PFSK-1 (cell line): Measurements from ENCODE around the gene MBNL2.

Experiments used
- FOXP2 ChIP-seq: optimal IDR thresholded peaks from 2 replicates; pipeline ENCODE3; 2011; ENCODE audit warnings: borderline replicate concordance, control low read depth, inconsistent platforms; ENCODE audit not compliant: insufficient read depth; ENCODE audit errors: extremely low read length, extremely low read depth
- POLR2AphosphoS5 ChIP-seq: IDR thresholded peaks from 2 replicates; pipeline ENCODE4 v1.6.1; 2012; ENCODE audit warnings: low read depth, mild to moderate bottlenecking, control low read depth, low read length, moderate library complexity
- SIN3A ChIP-seq: IDR thresholded peaks from 2 replicates; pipeline ENCODE4 v1.6.1; 2012; ENCODE audit warnings: mild to moderate bottlenecking, low read length, moderate library complexity, borderline replicate concordance; ENCODE audit not compliant: insufficient read depth
- TAF1 ChIP-seq: IDR thresholded peaks from 2 replicates; pipeline ENCODE4 v1.6.1; 2012; ENCODE audit warnings: low read length, control low read depth, borderline replicate concordance; ENCODE audit not compliant: insufficient read depth
- TF ChIP-seq, protein P1 (sequence below), 2 experiments: IDR thresholded peaks; 2 replicates each; pipeline versions ENCODE4 v1.6.1 to v1.8.0; 2011 to 2012; ENCODE audit warnings: low read depth in 2 of 2, low read length in 2 of 2, control low read depth in 1 of 2, inconsistent platforms in 1 of 2, mild to moderate bottlenecking in 1 of 2, moderate library complexity in 1 of 2; ENCODE audit not compliant: insufficient read depth in 1 of 2

Gene MBNL2

DNA sequence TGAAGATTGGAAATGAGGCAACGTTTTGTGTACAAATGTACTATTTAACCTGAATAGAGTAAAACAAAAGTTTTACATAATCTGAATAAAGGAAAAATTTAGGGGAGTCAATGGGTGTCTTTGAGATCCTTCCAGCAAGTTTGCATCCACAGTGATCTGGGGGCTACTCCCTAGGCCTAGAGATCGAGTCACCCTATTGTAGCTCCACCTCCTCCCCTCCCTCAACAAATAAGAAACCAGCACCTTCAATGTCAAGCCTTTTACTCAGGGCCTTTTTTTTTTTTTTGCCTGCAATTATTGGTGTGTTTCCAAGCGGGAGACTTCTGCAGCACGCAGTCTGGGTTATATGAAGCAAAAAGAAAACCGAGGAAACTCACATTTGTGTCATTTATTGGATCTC, 195.6 kb downstream of the MBNL2 start:
- TF ChIP-seq FOXP2, result no peak
- no peak for TF ChIP-seq TAF1
- no peak for TF ChIP-seq POLR2AphosphoS5
- TF ChIP-seq, protein P1, sequence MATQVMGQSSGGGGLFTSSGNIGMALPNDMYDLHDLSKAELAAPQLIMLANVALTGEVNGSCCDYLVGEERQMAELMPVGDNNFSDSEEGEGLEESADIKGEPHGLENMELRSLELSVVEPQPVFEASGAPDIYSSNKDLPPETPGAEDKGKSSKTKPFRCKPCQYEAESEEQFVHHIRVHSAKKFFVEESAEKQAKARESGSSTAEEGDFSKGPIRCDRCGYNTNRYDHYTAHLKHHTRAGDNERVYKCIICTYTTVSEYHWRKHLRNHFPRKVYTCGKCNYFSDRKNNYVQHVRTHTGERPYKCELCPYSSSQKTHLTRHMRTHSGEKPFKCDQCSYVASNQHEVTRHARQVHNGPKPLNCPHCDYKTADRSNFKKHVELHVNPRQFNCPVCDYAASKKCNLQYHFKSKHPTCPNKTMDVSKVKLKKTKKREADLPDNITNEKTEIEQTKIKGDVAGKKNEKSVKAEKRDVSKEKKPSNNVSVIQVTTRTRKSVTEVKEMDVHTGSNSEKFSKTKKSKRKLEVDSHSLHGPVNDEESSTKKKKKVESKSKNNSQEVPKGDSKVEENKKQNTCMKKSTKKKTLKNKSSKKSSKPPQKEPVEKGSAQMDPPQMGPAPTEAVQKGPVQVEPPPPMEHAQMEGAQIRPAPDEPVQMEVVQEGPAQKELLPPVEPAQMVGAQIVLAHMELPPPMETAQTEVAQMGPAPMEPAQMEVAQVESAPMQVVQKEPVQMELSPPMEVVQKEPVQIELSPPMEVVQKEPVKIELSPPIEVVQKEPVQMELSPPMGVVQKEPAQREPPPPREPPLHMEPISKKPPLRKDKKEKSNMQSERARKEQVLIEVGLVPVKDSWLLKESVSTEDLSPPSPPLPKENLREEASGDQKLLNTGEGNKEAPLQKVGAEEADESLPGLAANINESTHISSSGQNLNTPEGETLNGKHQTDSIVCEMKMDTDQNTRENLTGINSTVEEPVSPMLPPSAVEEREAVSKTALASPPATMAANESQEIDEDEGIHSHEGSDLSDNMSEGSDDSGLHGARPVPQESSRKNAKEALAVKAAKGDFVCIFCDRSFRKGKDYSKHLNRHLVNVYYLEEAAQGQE (IDR thresholded peaks at IDR 0.05; ENCODE audit: insufficient read depth in 1 of 2, low read depth in 2 of 2, low read length in 2 of 2), result no peak
- no peak for TF ChIP-seq SIN3A

DNA sequence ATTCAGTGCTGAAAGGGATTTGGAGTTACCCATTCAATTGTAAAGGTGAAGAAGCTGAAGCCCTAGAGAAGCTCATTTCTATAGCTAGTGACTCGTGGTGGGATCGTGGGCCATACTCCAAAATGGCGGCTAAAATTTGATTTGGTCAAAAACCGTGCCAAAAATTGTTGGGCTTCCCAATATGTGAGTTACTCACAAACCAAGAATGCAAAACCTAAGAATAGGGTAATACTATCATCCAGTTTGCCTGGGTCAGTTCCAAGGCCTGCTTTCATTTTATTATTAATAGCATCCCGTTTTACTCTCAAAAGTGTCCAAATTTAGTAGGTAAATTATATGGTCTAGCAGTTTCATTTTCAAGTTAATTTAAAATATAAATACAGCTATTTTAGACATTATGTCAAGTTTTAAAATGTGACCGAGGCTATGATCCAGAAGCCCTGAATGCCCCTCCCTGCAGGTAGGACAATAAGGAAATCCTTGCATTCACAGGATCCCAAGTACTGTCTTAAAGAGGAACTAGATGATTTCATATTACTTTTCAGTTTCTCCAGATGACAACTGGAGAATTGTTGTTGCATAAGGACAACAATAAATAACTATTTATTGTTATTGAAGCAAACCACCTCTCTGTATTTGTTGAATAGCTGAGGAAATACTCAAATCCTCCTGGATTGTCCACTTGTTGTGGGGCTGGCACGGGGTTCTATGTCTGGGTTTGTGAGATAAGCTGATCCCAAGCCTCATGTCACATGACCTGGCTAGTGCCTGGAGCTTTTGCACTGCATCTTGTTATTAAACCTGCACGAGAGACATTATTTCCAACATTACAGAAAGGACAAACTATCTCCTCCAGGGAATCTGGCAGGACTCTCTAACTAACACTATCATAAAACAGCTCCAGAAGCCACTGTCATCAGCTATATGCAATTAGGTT, 200.3 kb downstream of the MBNL2 start:
- TF ChIP-seq TAF1 (no peak), FOXP2 (no peak), SIN3A (no peak), POLR2AphosphoS5 (no peak)
- TF ChIP-seq, protein P1 (IDR thresholded peaks at IDR 0.05; ENCODE audit: insufficient read depth in 1 of 2, low read depth in 2 of 2, low read length in 2 of 2), result no peak

DNA sequence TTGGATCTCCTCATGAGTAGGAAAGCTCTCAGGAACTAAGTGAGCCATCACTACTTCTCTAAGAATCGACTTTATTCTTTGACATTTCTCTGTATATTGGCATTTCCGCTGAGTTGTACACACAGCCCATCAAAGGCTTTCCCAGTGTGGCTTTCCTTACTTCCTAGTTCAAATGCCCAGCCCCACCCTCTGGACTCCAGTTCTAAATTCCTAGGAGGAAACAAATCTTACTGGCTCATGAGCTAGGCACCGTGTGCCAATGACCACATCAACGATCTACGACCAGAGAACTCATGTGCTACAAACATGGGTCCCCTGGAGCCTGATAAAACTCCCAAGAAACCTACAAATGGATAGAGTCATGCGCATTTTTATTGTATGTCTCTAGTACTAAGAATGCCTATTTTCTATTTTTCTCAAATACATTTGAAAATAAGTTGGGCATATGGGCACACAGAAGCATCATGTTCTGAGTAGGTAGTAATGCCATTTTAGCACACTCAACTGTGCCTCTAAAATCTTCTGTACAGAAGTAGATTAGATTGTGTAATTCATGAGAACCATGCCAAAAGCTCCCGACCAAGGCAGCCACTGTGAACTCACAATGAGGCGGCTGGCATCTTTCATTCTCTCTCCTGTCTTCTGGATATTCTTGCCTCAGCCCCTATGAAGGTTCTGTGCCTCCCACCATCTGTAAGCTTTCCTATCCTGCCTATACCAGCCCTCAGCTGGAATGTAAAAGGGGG, 201.3 kb downstream of the MBNL2 start:
- TF ChIP-seq SIN3A (no peak), POLR2AphosphoS5 (no peak)

DNA sequence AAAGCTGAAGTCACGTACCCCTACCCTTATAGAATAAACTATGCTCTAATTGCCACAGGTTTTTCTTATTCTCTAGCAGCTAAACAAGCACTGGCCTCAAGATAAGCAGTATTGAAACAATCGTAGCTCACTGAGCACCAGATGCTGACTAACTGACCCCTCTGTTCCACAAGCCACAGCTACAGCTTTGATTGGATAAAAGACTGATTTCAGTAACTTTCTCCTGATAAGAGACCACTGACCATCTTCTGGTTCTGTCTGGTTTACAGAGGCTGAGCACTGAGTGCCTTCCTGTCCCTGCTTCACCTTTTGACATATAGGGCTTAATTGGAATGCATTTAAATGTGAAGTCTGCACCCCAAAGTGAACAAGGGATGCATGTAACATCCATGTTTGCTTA, 203.5 kb downstream of the MBNL2 start:
- TF ChIP-seq, protein P1 (IDR thresholded peaks at IDR 0.05; ENCODE audit: insufficient read depth in 1 of 2, low read depth in 2 of 2, low read length in 2 of 2), result no peak
- TF ChIP-seq FOXP2 (no peak), POLR2AphosphoS5 (no peak), SIN3A (no peak), TAF1 (no peak)

DNA sequence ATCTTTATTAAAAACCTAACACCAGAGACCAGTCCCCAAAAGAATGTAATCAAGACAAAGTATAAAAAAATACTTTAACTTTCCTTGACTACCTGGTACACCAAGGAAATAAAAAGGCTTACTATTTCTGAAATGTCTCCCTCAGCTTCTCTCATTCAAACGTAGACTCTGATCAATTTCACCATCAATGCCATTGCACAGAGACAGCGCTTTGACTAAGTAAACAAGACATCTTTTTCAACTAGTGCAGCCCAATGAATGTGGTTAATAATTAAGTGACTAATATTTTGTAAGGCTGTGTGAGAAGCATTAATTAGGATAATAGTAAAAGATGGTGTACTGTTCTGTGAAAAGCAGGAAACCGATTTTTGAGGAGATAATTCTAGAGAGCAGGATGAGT, 204.6 kb downstream of the MBNL2 start:
- TF ChIP-seq TAF1, result no peak
- no peak for TF ChIP-seq POLR2AphosphoS5
- TF ChIP-seq FOXP2, result no peak
- TF ChIP-seq SIN3A, result no peak
- TF ChIP-seq, protein P1 (IDR thresholded peaks at IDR 0.05; ENCODE audit: insufficient read depth in 1 of 2, low read depth in 2 of 2, low read length in 2 of 2), result no peak
